ENCODE results near the gene NAMPT.
A peak's percentile ranks its signal among the peaks of the same experiment; 100 is the strongest.

NAMPT gene

DNA sequence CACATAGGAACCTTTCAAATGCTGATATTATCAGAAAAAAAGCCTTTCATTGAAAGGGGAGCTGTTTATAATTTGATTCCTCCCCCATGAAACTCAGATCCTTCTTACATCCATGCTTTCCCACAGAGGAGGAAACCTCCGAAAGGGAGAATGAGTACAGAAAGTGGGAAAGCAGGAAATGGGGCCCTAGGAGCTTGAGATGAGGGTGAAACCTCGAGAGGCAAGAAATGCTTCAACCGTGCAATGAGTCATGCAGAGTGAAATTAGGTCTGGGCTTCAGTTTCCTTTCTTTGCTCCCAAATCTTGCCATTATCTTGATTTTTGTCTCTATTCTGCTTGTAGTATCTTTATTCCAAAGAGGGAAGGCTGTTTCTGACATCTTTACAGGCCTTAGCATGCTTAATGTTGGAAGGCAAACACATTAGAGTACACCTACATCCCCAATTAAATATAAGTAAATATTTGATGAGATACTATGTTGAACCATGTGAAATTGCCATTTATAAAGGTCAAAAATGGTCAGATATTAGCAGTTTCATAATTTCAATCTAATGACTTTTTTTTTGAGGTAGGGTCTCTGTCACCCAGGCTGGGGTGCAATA lies 79.1 kb downstream of the NAMPT start:
- Histone ChIP-seq H3K4me3 (no peak overlapping the region), H3K27ac (no peak overlapping the region)

DNA sequence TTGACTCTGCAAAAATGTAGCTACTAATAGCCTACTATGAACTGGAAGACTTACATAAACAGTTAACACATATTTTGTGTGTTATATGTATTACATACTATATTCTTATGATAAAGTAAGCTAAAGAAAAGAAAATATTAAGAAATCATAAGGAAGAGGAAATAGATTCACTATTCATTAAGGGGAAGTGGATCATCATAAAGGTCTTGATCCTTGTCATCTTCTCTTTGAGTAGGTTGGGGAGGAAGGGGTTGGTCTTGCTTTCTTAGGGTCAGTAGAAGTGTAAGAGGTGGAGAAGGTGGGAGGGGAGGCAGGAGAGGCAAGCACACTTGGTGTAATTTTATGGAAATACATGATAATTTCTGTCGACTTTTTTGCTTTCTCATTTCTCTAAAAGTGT lies 81.3 kb downstream of the NAMPT start:
- H3K27ac ChIP-seq = no peak overlapping the region
- no peak overlapping the region for H3K4me3 ChIP-seq

DNA sequence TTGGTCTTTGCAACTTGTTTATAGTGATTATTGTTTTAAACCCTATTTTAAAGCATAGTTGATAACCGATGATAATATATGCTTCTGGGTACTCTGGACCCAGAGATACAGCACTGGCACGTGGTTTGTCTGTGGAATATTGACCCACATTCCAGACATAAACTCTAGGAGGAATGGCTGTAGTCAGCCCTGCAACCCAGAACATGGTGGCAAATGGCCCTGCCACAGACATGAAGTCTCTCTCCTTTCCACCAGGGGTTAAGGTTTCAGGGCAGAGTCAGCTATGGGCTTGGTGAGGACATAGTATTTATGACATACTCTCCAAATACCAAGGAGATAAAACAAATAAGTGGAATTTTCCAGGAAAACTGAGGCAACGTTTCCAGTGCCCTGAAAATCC lies 83.6 kb downstream of the NAMPT start:
- no peak overlapping the region for H3K4me3 ChIP-seq
- peak overlapping the region in 1 of 21 experiments; percentile 1 for H3K27ac ChIP-seq

DNA sequence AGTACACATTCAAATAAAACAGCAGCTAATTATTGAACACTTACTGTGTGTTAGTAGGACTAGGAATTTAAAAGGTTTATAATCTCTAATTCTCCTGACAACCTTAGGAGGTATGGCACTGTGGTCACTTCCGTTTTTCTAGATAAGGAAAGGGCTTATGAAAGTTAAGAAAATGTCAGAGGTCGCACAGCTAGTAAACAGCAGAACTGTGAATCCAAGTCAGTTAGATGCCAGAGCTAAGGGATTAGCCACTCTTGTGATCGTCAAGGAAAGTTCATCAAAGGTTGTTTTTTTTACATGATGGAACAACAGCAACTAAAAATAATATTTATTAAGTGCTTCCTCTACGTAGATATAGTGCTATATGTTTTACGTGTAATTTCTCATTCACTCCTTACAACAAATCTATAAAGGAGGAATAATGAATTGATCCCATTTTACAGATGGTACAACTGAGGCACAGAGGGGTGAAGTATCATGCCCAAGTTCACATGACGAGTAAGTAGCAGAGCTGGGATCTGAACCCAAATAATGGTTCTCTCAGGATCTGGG lies 84.9 kb downstream of the NAMPT start:
- Histone ChIP-seq H3K27ac (peak overlapping the region in 1 of 21 experiments; percentile 25), H3K4me3 (no peak overlapping the region)

DNA sequence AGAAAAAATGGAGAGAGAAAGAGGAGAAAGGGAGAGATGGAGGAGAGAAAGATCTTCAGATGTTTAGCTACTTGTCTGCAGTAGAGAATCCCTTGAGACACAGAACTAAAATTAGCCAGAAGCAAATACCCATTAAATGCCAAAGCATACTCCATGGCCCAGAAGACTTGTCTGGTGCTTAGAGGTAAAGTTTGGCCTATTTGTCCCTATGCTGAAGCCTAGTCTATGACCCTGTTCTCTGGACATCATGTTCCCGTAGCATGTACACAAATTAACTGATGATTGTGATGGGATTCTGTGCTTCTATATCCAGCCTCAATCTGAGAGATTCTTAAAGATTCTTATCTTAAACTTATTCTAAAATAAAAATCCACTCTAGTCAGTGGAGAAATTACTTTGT lies 85.8 kb downstream of the NAMPT start:
- peak overlapping the region in 1 of 21 experiments; percentile 25 for H3K27ac ChIP-seq

More for the DNA sequence above, 85.8 kb downstream of the NAMPT start:
- no peak overlapping the region for H3K4me3 ChIP-seq
